H1 (cell line): ENCODE measurements around the gene DNAJB14. TPM values are rescaled to one million over a fixed set of nuclear protein-coding genes. Genes with fewer than 3 reads are reported as not detected.

Experiments used
- CTCF ChIA-PET: fragments of 300-600 bp; sonication (Branson Sonifier 250); formaldehyde crosslinking; loops from one replicate; lab custom pipeline; 2021; ENCODE audit not compliant: partially characterized antibody; lab: Charles Lee
- POLR2A ChIA-PET: fragments of 300-600 bp; sonication (Branson Sonifier 250); formaldehyde crosslinking; loops from one replicate; lab custom pipeline; 2021; ENCODE audit warnings: inconsistent platforms; ENCODE audit not compliant: partially characterized antibody; lab: Charles Lee
- DNase-seq, 2 experiments: peaks; one replicate each; pipeline versions ENCODE4 v3.0.0 to v3.0.0-alpha.2; 2010 to 2022; ENCODE audit warnings: low spot score in 2 of 2, low read depth in 1 of 2, mixed read lengths in 1 of 2
- FAIRE-seq: peaks from 2 replicates; lab custom pipeline; 2011; peaks lifted over from hg19 to GRCh38; lab: Jason Lieb, UNC
- H2AFZ ChIP-seq: 2 replicates; pipeline ENCODE4 v1.8.1; 2012; ENCODE audit warnings: low read length, inconsistent platforms
- H2AK5ac ChIP-seq: 2 replicates; pipeline ENCODE4 v1.6.1; 2013; ENCODE audit warnings: low read depth, low read length
- H2BK120ac ChIP-seq: replicated peaks from 2 replicates; pipeline ENCODE3; 2013; ENCODE audit warnings: low read depth, low read length, inconsistent platforms
- H2BK12ac ChIP-seq: 2 replicates; pipeline ENCODE4 v1.6.1; 2013; ENCODE audit warnings: low read depth, low read length
- H2BK15ac ChIP-seq: 2 replicates; pipeline ENCODE4 v1.6.1; 2013; ENCODE audit warnings: low read length
- H2BK20ac ChIP-seq: 2 replicates; pipeline ENCODE4 v1.6.1; 2013; ENCODE audit warnings: low read length
- H2BK5ac ChIP-seq: 2 replicates; pipeline ENCODE4 v1.6.1; 2013; ENCODE audit warnings: low read depth, low read length
- H3K14ac ChIP-seq: 2 replicates; pipeline ENCODE4 v1.6.1; 2013; ENCODE audit warnings: inconsistent platforms; ENCODE audit not compliant: insufficient read length
- H3K18ac ChIP-seq: 2 replicates; pipeline ENCODE4 v1.6.1; 2013; ENCODE audit warnings: low read length; ENCODE audit errors: extremely low read depth
- H3K23ac ChIP-seq: 2 replicates; pipeline ENCODE4 v1.6.1; 2013; ENCODE audit warnings: inconsistent platforms; ENCODE audit not compliant: insufficient read length
- H3K23me2 ChIP-seq: 2 replicates; pipeline ENCODE4 v1.6.1; 2013; ENCODE audit warnings: low read depth, low read length
- H3K27ac ChIP-seq: 2 replicates; pipeline ENCODE4 v1.6.1; 2011; ENCODE audit warnings: low read depth, low read length, inconsistent platforms
- H3K27me3 ChIP-seq, 4 experiments: replicated peaks in 1 of 4; 1 replicate in 1 of 4; 2 replicates in 3 of 4; pipeline versions ENCODE4 v1.6.1 to v1.8.1; 2011 to 2013; ENCODE audit warnings: low read length in 3 of 4, mild to moderate bottlenecking in 3 of 4, inconsistent platforms in 2 of 4, mixed read lengths in 2 of 4, moderate library complexity in 1 of 4; ENCODE audit not compliant: control insufficient read depth in 3 of 4, insufficient read depth in 3 of 4; ENCODE audit errors: extremely low read depth in 1 of 4
- H3K36me3 ChIP-seq, 4 experiments: 2 replicates each; pipeline versions ENCODE4 v1.6.1 to v1.8.1; 2011 to 2013; ENCODE audit warnings: mild to moderate bottlenecking in 4 of 4, low read length in 3 of 4, moderate library complexity in 2 of 4, control low read depth in 1 of 4, inconsistent platforms in 1 of 4; ENCODE audit not compliant: insufficient read depth in 4 of 4, control insufficient read depth in 2 of 4
- H3K4ac ChIP-seq: replicated peaks from 2 replicates; pipeline ENCODE3; 2013; ENCODE audit warnings: low read length, low read depth, mixed read lengths, inconsistent platforms; ENCODE audit not compliant: insufficient read length
- H3K4me1 ChIP-seq, 4 experiments: replicated peaks in 1 of 4; 1 replicate in 1 of 4; 2 replicates in 3 of 4; pipeline versions ENCODE4 v1.6.1 to v1.8.1; 2011 to 2013; ENCODE audit warnings: low read length in 3 of 4, inconsistent platforms in 2 of 4, mixed read lengths in 1 of 4; ENCODE audit not compliant: insufficient read depth in 4 of 4, control insufficient read depth in 3 of 4
- H3K4me2 ChIP-seq, 2 experiments: 2 replicates each; pipeline versions ENCODE4 v1.6.1 to v1.8.1; 2011 to 2013; ENCODE audit warnings: low read depth in 2 of 2, low read length in 2 of 2, control low read depth in 1 of 2, inconsistent platforms in 1 of 2, mild to moderate bottlenecking in 1 of 2; ENCODE audit not compliant: insufficient read depth in 1 of 2
- H3K4me3 ChIP-seq, 4 experiments: fragments of 200-600, 300-600 bp in 1 of 4; sonication (generic), shearing (Covaris generic), sonication (Bioruptor Twin) in 1 of 4; 2 replicates each; pipeline versions ENCODE4 v1.5.1 to v1.8.1; 2011 to 2016; ENCODE audit warnings: low read length in 4 of 4, low read depth in 3 of 4, control low read depth in 2 of 4, inconsistent platforms in 2 of 4, mild to moderate bottlenecking in 2 of 4, mixed read lengths in 1 of 4, moderate library complexity in 1 of 4; ENCODE audit not compliant: insufficient read depth in 2 of 4; ENCODE audit errors: extremely low read depth in 1 of 4
- H3K56ac ChIP-seq: replicated peaks from 2 replicates; pipeline ENCODE3; 2013; ENCODE audit warnings: low read depth, mild to moderate bottlenecking, mixed read lengths, low read length, inconsistent platforms; ENCODE audit not compliant: insufficient read length
- H3K79me1 ChIP-seq: 2 replicates; pipeline ENCODE4 v1.6.1; 2013; ENCODE audit warnings: low read depth, low read length, control low read depth
- H3K79me2 ChIP-seq, 2 experiments: 2 replicates each; pipeline versions ENCODE4 v1.6.1 to v1.8.1; 2012 to 2013; ENCODE audit warnings: low read length in 2 of 2, mild to moderate bottlenecking in 2 of 2, inconsistent platforms in 1 of 2; ENCODE audit not compliant: insufficient read depth in 2 of 2, control insufficient read depth in 1 of 2
- H3K9ac ChIP-seq, 4 experiments: replicated peaks in 1 of 4; 1 replicate in 1 of 4; 2 replicates in 3 of 4; pipeline versions ENCODE4 v1.6.1 to v1.8.1; 2011 to 2013; ENCODE audit warnings: low read depth in 3 of 4, low read length in 3 of 4, control low read depth in 2 of 4, mild to moderate bottlenecking in 2 of 4, moderate library complexity in 2 of 4, inconsistent platforms in 1 of 4; ENCODE audit errors: extremely low read depth in 1 of 4
- H3K9me3 ChIP-seq, 2 experiments: 2 replicates each; pipeline versions ENCODE4 v1.6.1 to v1.8.1; 2012 to 2013; ENCODE audit warnings: mild to moderate bottlenecking in 2 of 2, moderate library complexity in 2 of 2, control low read depth in 1 of 2, inconsistent platforms in 1 of 2, low read depth in 1 of 2, low read length in 1 of 2, mixed read lengths in 1 of 2; ENCODE audit not compliant: insufficient read depth in 2 of 2
- H4K20me1 ChIP-seq, 2 experiments: replicated peaks in 1 of 2; 2 replicates each; pipeline versions ENCODE3 to v1.8.1; 2011 to 2013; ENCODE audit warnings: inconsistent platforms in 2 of 2, low read length in 2 of 2, mild to moderate bottlenecking in 1 of 2; ENCODE audit not compliant: insufficient read depth in 2 of 2, control insufficient read depth in 1 of 2
- H4K5ac ChIP-seq: 2 replicates; pipeline ENCODE4 v1.6.1; 2013; ENCODE audit warnings: low read length, low read depth, mixed read lengths, inconsistent platforms; ENCODE audit not compliant: insufficient read length
- H4K8ac ChIP-seq: 2 replicates; pipeline ENCODE4 v1.8.0; 2013; ENCODE audit warnings: mild to moderate bottlenecking, moderate library complexity, low read length, inconsistent platforms; ENCODE audit not compliant: insufficient read depth; ENCODE audit errors: extremely low read depth
- H4K91ac ChIP-seq: replicated peaks from 2 replicates; pipeline ENCODE3; 2013; ENCODE audit warnings: low read length, mixed read lengths, inconsistent platforms; ENCODE audit not compliant: insufficient read length
- WGBS, 2 experiments: shearing (Covaris generic) in 1 of 2; methylation state at CpG; one replicate each; pipeline versions ENCODE4 v1.1.6 to v1.1.7; 2013 to 2015; ENCODE audit warnings: low lambda C conversion rate in 2 of 2, mixed read lengths in 2 of 2, inconsistent platforms in 1 of 2, low coverage in 1 of 2, missing lambda C conversion rate in 1 of 2; ENCODE audit not compliant: insufficient replicate concordance in 2 of 2, insufficient coverage in 1 of 2, insufficient read length in 1 of 2; ENCODE audit errors: extremely low coverage in 1 of 2, missing lambda C conversion rate in 1 of 2; 5-methylcytosine and 5-hydroxymethylcytosine counted together
- polyA plus RNA-seq, 7 experiments: library from polyadenylated mRNA; depleted of rRNA in 3 of 7; stranded (reverse) in 5 of 7; unstranded in 2 of 7; fragments of >200 nt in 5 of 7; fragments of 200-250 nt in 2 of 7; gene quantifications; 1 replicate in 5 of 7; 2 replicates in 1 of 7; 4 replicates in 1 of 7; pipeline versions ENCODE4 v1.2.1 to v1.2.3, GENCODE V29; 2011 to 2013; ENCODE audit warnings: missing spikeins in 2 of 7, mixed read lengths in 2 of 7
- total RNA-seq: library from RNA; stranded (reverse); fragmentation: NEBNext Ultra II Directional; extraction: Animal tissue kit (Norgen Biotek cat#: 25700); gene quantifications from 2 replicates; pipeline ENCODE4 v1.2.1, GENCODE V29; 2021

The DNAJB14 gene
- total and polyA plus RNA-seq, 2 of the 8 experiments (the other 6 are each of a cell fraction or from before 2014, with no cell fraction given) = 3.4 to 35.4 TPM

DNA sequence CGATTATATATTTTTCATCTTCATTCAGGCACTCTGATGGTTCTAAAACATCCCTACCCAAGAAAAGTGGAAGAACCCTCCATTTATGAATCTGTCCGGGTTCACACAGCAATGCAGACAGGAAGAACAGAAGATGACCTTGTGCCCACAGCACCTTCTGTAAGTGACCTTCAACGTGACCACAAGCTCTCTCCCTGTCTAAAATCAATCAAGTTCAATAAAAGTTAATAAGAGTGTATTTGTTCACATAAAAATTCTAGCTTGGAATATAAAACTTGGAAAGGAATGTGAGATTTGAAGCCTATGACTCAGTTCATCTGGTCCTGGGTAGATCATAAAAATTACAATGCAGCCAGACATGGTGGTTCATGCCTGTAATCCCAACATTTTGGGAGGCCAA lies 93.2 kb downstream of the DNAJB14 start:
- Histone ChIP-seq H2BK20ac (no peak overlapping the region), H3K4me1 (peaks cover 0 to 5% (median 0%) of the 10 kb centered on the region in 4 experiments; a peak in 1 of 7 replicates), H3K27ac (no peak overlapping the region), H3K14ac (no peak overlapping the region), H2BK120ac (no peak overlapping the region), H2BK12ac (no peak overlapping the region), H2BK5ac (no peak overlapping the region), H3K9ac (no peak overlapping the region), H4K91ac (no peak overlapping the region), H3K18ac (no peak overlapping the region), H3K27me3 (no peaks in the 10 kb centered on the region), H3K23ac (no peak overlapping the region), H2BK15ac (no peak overlapping the region), H3K4me2 (no peak overlapping the region), H3K56ac (no peak overlapping the region), H3K9me3 (no peaks in the 10 kb centered on the region), H3K4me3 (no peak overlapping the region), H4K8ac (no peak overlapping the region), H4K20me1 (no peaks in the 10 kb centered on the region), H4K5ac (no peak overlapping the region), H3K23me2 (no peaks in the 10 kb centered on the region; the same call in 1 of the 2 replicates), H3K79me2 (no peaks in the 10 kb centered on the region), H3K36me3 (no peaks in the 10 kb centered on the region), H3K4ac (no peak overlapping the region), H3K79me1 (no peaks in the 10 kb centered on the region), H2AFZ (no peak overlapping the region), H2AK5ac (no peak overlapping the region)
- no peak for DNase-seq
- FAIRE-seq = no peak
- ChIA-PET CTCF (interaction anchor here (0.6 to 1.8 kb wide), 2 partner anchors 41 to 911 kb away, joined by 3 to 5 read pairs; no protein-coding TSS in a partner anchor), POLR2A (no interaction called here)
- 86% methylated on average over 3 of the region's 3 CpGs; no CpG with 5 or more reads in 1 of the 2 experiments for WGBS, 2 experiments
